VCaP (cell line): ENCODE measurements around the gene FBN1.

Experiments
- H3K27ac ChIP-seq: fragments of 450-650 bp; 2 replicates; pipeline ENCODE4 v1.5.1; 2017
- CTCF ChIP-seq: fragments of 450-650 bp; conservative IDR thresholded peaks from 2 replicates; pipeline ENCODE4 v1.5.1; 2017; ENCODE audit warnings: mild to moderate bottlenecking, moderate library complexity

Gene FBN1

GRCh38 chr15:48478581-48478980 lies 166.9 kb downstream of the FBN1 start:
- TF ChIP-seq CTCF, result no peak
- H3K27ac ChIP-seq, result peak overlapping the region; percentile 72

GRCh38 chr15:48477795-48478360 lies 167.6 kb downstream of the FBN1 start:
- peak overlapping the region; percentile 72 for H3K27ac ChIP-seq

GRCh38 chr15:48475600-48476395 lies 169.7 kb downstream of the FBN1 start:
- peak overlapping the region; percentile 72 for H3K27ac ChIP-seq

More at GRCh38 chr15:48477795-48478360, 167.6 kb downstream of the FBN1 start:
- TF ChIP-seq CTCF, result no peak

GRCh38 chr15:48473667-48474066 lies 171.8 kb downstream of the FBN1 start:
- H3K27ac ChIP-seq, result no peak overlapping the region

More at GRCh38 chr15:48475600-48476395, 169.7 kb downstream of the FBN1 start:
- no peak for TF ChIP-seq CTCF

GRCh38 chr15:48472756-48473155 lies 172.8 kb downstream of the FBN1 start:
- TF ChIP-seq CTCF, result no peak
- H3K27ac ChIP-seq, result no peak overlapping the region

More at GRCh38 chr15:48473667-48474066, 171.8 kb downstream of the FBN1 start:
- TF ChIP-seq CTCF, result no peak

- no peak for TF ChIP-seq CTCF
- no peak overlapping the region for H3K27ac ChIP-seq
These were observed 174.4 kb downstream of the FBN1 start for GRCh38 chr15:48471073-48471472.

- no peak for TF ChIP-seq CTCF
These were observed 175.4 kb downstream of the FBN1 start for GRCh38 chr15:48470096-48470495.

More at GRCh38 chr15:48470096-48470495, 175.4 kb downstream of the FBN1 start:
- no peak overlapping the region for H3K27ac ChIP-seq
